K562 (cell line): ENCODE measurements around the gene GFOD2. TPM values are rescaled to one million over a fixed set of nuclear protein-coding genes. Genes with fewer than 3 reads are reported as not detected.

Source experiments
- REST ChIP-seq, 2 experiments: fragments of 450-650 bp; formaldehyde crosslinking in 1 of 2; IDR thresholded peaks; 2 replicates each; pipeline versions ENCODE4 v1.4.0 to v1.6.1; 2014 to 2020; ENCODE audit warnings: mild to moderate bottlenecking in 2 of 2, borderline replicate concordance in 1 of 2, low read depth in 1 of 2
- polyA plus RNA-seq, 8 experiments: library from polyadenylated mRNA; depleted of rRNA in 4 of 8; stranded (reverse) in 5 of 8; unstranded in 3 of 8; fragments of >200 nt; fragmentation: Nextera tagmentation in 2 of 8; fragmentation: Illumina TruSeq in 1 of 8; extraction: Ambion mirVana in 2 of 8; extraction: Trizol in 1 of 8; gene quantifications; 2 replicates each; pipeline versions ENCODE4 v1.2.1 to v1.2.3, GENCODE V29; 2011 to 2014; ENCODE audit warnings: inconsistent platforms in 1 of 8, missing spikeins in 1 of 8
- total RNA-seq, 7 experiments: library from RNA; depleted of rRNA in 6 of 7; stranded (reverse); fragments of >200 nt in 6 of 7; fragmentation: Illumina TruSeq in 2 of 7; extraction: Trizol in 2 of 7; gene quantifications; 2 replicates each; pipeline versions ENCODE4 v1.2.1 to v1.2.3, GENCODE V29; 2011 to 2021; ENCODE audit warnings: low replicate concordance in 1 of 7

Gene GFOD2
- total and polyA plus RNA-seq, 9 of the 15 experiments (the other 6 are each of a cell fraction or from before 2014, with no cell fraction given): 1.9 to 15.8 (median 11.1) TPM

GRCh38 chr16:67661101-67661761 is 57.9 kb downstream of the GFOD2 start (continued):
- TF ChIP-seq REST (IDR thresholded peaks at IDR 0.05; ENCODE audit: borderline replicate concordance) (peak; percentile 88), REST (CRISPR knock-in tag; IDR thresholded peaks at IDR 0.05; ENCODE audit: low read depth) (peak; percentile 39; the same call in 1 of the 2 replicates)
